Caco-2 (cell line): ENCODE measurements around the gene NEGR1. TPM values are rescaled to one million over a fixed set of nuclear protein-coding genes. Genes with fewer than 3 reads are reported as not detected.

Experiments used
- BruUV-seq: library from RNA; stranded (reverse); fragments of 400-500 nt; replicated peaks from 2 replicates; lab custom pipeline; 2021; lab: Mats Ljungman, UMichigan
- CTCF ChIA-PET: fragments of 300-600 bp; sonication (Branson Sonifier 250); formaldehyde crosslinking; loops from one replicate; lab custom pipeline; 2022; ENCODE audit warnings: antibody characterized with exemption; lab: Charles Lee
- POLR2A ChIA-PET: fragments of 300-600 bp; sonication (Branson Sonifier 250); formaldehyde crosslinking; loops from one replicate; lab custom pipeline; 2022; ENCODE audit warnings: antibody characterized with exemption; lab: Charles Lee
- DNase-seq, 2 experiments: peaks; one replicate each; pipeline versions ENCODE4 v3.0.0 to v3.0.0-alpha.2; 2020 to 2022
- H3K27me3 ChIP-seq: replicated peaks from 2 replicates; pipeline ENCODE4 v1.6.0; 2011; ENCODE audit warnings: low read length; ENCODE audit not compliant: control insufficient read depth, insufficient read depth
- H3K36me3 ChIP-seq: 2 replicates; pipeline ENCODE4 v1.5.1; 2011; ENCODE audit warnings: low read length; ENCODE audit not compliant: control insufficient read depth, insufficient read depth
- H3K4me1 ChIP-seq: fragments of 250-450 bp; sonication (Bioruptor Pico); 2 replicates; pipeline ENCODE4 v1.5.1; 2020; ENCODE audit warnings: mild to moderate bottlenecking
- H3K4me3 ChIP-seq: 2 replicates; pipeline ENCODE4 v1.5.1; 2011; ENCODE audit warnings: low read depth, mild to moderate bottlenecking, control low read depth, low read length
- H3K9me3 ChIP-seq: fragments of 250-450 bp; sonication (Bioruptor Pico); 2 replicates; pipeline ENCODE4 v1.5.1; 2020; ENCODE audit warnings: mild to moderate bottlenecking, moderate library complexity
- H3K27ac Mint-ChIP-seq: one replicate; pipeline ENCODE4 v1.8.0; 2022; ENCODE audit warnings: mixed read lengths; ENCODE audit not compliant: unreplicated experiment
- H3K27me3 Mint-ChIP-seq: one replicate; pipeline ENCODE4 v1.8.0; 2022; ENCODE audit warnings: mixed read lengths; ENCODE audit not compliant: insufficient read depth, unreplicated experiment
- H3K36me3 Mint-ChIP-seq: one replicate; pipeline ENCODE4 v1.8.0; 2022; ENCODE audit warnings: mild to moderate bottlenecking, mixed read lengths; ENCODE audit not compliant: insufficient read depth, unreplicated experiment
- H3K4me1 Mint-ChIP-seq: one replicate; pipeline ENCODE4 v1.8.0; 2022; ENCODE audit warnings: low read depth, mixed read lengths; ENCODE audit not compliant: unreplicated experiment
- H3K4me3 Mint-ChIP-seq: one replicate; pipeline ENCODE4 v1.8.0; 2022; ENCODE audit warnings: mild to moderate bottlenecking, moderate library complexity, mixed read lengths; ENCODE audit not compliant: unreplicated experiment
- H3K9me3 Mint-ChIP-seq: one replicate; pipeline ENCODE4 v1.8.0; 2022; ENCODE audit warnings: mixed read lengths; ENCODE audit not compliant: unreplicated experiment
- intact Hi-C: fragments of 100-400 bp; cut with micrococcal nuclease; formaldehyde crosslinking; loops from one replicate; pipeline ENCODE4 v1.10.0; 2022; ENCODE audit not compliant: unreplicated experiment
- total RNA-seq: library from RNA; stranded (reverse); gene quantifications from 2 replicates; pipeline ENCODE4 v1.2.3, GENCODE V29; 2022
- TF ChIP-seq, protein P1 (sequence below), 2 experiments: fragments of 200-600 bp in 1 of 2; IDR thresholded peaks; 1 replicate in 1 of 2; 2 replicates in 1 of 2; pipeline versions ENCODE4 v1.5.1 to v1.8.0; 2011 to 2022; ENCODE audit warnings: antibody characterized with exemption in 1 of 2, control low read depth in 1 of 2, inconsistent platforms in 1 of 2, low read depth in 1 of 2, low read length in 1 of 2, mild to moderate bottlenecking in 1 of 2, moderate library complexity in 1 of 2; ENCODE audit not compliant: insufficient read depth in 1 of 2, severe bottlenecking in 1 of 2, unreplicated experiment in 1 of 2

NEGR1 gene
- total RNA-seq, 1 experiment from 2014 or later = not detected

DNA sequence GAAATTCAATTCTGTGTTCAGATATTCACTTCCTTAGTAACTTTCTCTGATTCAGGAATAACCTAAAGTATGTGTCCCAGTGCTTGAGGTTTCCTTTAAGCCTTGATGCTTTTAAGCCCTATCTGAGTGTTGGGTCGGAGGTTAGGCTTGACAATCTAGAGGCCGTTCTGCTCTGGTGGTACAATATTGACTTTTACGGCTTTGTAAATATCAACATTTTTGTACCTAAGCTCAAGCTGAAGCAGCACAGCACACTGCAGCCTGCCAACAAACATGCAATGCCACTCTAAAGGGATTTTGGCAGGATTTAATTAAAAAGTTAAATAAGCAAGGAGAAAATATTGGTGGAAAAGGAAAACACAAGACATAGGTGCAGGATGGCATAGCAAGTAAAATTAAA, 279.2 kb downstream of the NEGR1 start:
- Histone ChIP-seq H3K36me3 (no peaks in the 10 kb centered on the region), H3K4me1 (peaks cover 13% of the 10 kb centered on the region), H3K27me3 (no peaks in the 10 kb centered on the region), H3K4me3 (no peak overlapping the region), H3K9me3 (no peaks in the 10 kb centered on the region)
- DNase-seq = no peak
- Mint-ChIP-seq H3K27me3 (no peaks in the 10 kb centered on the region), H3K36me3 (no peaks in the 10 kb centered on the region), H3K27ac (no peak overlapping the region), H3K4me3 (no peak overlapping the region), H3K4me1 (no peaks in the 10 kb centered on the region), H3K9me3 (no peaks in the 10 kb centered on the region)
- no TSS peak for BruUV-seq
- intact Hi-C loops = no loop called here
- POLR2A ChIA-PET = no interaction called here
- CTCF ChIA-PET = no interaction called here
- TF ChIP-seq, protein P1, sequence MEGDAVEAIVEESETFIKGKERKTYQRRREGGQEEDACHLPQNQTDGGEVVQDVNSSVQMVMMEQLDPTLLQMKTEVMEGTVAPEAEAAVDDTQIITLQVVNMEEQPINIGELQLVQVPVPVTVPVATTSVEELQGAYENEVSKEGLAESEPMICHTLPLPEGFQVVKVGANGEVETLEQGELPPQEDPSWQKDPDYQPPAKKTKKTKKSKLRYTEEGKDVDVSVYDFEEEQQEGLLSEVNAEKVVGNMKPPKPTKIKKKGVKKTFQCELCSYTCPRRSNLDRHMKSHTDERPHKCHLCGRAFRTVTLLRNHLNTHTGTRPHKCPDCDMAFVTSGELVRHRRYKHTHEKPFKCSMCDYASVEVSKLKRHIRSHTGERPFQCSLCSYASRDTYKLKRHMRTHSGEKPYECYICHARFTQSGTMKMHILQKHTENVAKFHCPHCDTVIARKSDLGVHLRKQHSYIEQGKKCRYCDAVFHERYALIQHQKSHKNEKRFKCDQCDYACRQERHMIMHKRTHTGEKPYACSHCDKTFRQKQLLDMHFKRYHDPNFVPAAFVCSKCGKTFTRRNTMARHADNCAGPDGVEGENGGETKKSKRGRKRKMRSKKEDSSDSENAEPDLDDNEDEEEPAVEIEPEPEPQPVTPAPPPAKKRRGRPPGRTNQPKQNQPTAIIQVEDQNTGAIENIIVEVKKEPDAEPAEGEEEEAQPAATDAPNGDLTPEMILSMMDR (IDR thresholded peaks at IDR 0.05; ENCODE audit: insufficient read depth in 1 of 2, low read depth in 1 of 2, low read length in 1 of 2, severe bottlenecking in 1 of 2, unreplicated experiment in 1 of 2) = no peak

DNA sequence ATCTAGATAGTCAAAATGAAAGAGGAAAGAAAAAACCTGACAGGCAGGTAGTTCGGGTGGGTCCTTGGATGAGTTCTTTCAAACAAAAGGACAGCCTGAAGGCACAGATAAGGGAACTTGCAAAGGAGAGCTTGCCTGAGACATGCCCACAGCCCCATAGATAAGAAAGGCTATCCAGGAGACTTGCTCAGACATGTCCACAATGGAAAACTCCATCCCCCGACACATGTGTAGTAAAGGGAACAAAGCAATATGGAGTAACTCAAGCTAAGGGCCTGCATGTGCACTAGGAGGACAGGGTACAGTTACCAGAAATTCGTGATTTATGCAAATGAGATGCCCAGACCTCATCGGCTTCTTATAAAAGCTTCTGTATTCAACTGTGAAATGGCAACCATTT, 281.5 kb downstream of the NEGR1 start:
- Mint-ChIP-seq H3K36me3 (no peaks in the 10 kb centered on the region), H3K4me1 (no peaks in the 10 kb centered on the region), H3K27me3 (no peaks in the 10 kb centered on the region), H3K27ac (no peak overlapping the region), H3K4me3 (no peak overlapping the region), H3K9me3 (no peaks in the 10 kb centered on the region)
- Histone ChIP-seq H3K4me3 (no peak overlapping the region), H3K9me3 (no peaks in the 10 kb centered on the region), H3K4me1 (peaks cover 13% of the 10 kb centered on the region), H3K36me3 (no peaks in the 10 kb centered on the region), H3K27me3 (no peaks in the 10 kb centered on the region)
- intact Hi-C loops = no loop called here
- POLR2A ChIA-PET = no interaction called here
- no TSS peak for BruUV-seq
- CTCF ChIA-PET = no interaction called here
- peak; percentile 66 to 79 for DNase-seq
- TF ChIP-seq, protein P1 (IDR thresholded peaks at IDR 0.05; ENCODE audit: insufficient read depth in 1 of 2, low read depth in 1 of 2, low read length in 1 of 2, severe bottlenecking in 1 of 2, unreplicated experiment in 1 of 2) = no peak

DNA sequence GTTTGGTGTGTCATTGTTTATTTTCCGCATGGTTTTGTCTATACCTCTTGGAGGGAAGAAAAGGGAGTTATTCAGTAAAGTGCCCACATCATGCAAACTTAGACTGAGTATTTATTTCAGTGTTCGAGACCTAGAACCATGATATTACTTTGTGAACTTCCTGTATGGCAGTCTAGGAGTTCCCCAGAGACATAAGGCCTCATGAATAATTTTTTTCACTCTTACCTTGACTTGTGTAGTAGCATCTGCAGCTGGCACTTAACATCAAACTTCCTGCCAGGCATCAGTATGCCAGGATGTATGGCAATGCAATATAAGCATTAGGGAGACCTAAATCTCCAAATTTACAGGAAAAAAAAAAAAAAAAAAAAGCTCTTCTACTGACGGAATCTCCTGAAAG, 287.7 kb downstream of the NEGR1 start:
- no peak overlapping the region for H3K4me3 ChIP-seq
- POLR2A ChIA-PET = no interaction called here
- no peaks in the 10 kb centered on the region for H3K36me3 Mint-ChIP-seq
- H3K9me3 Mint-ChIP-seq = no peaks in the 10 kb centered on the region
- H3K36me3 ChIP-seq = no peaks in the 10 kb centered on the region
- no peaks in the 10 kb centered on the region for H3K9me3 ChIP-seq
- no peak for DNase-seq
- H3K27me3 Mint-ChIP-seq = peaks cover 3% of the 10 kb centered on the region
- BruUV-seq = no TSS peak
- TF ChIP-seq, protein P1 (IDR thresholded peaks at IDR 0.05; ENCODE audit: insufficient read depth in 1 of 2, low read depth in 1 of 2, low read length in 1 of 2, severe bottlenecking in 1 of 2, unreplicated experiment in 1 of 2) = no peak
- no peaks in the 10 kb centered on the region for H3K4me1 ChIP-seq
- CTCF ChIA-PET = no interaction called here
- no peaks in the 10 kb centered on the region for H3K27me3 ChIP-seq
- no peak overlapping the region for H3K27ac Mint-ChIP-seq
- H3K4me3 Mint-ChIP-seq = no peak overlapping the region
- no peaks in the 10 kb centered on the region for H3K4me1 Mint-ChIP-seq
- intact Hi-C loops = no loop called here
